Lower leg skin (tissue), 4 donors: ENCODE data around the gene INIP. TPM values are rescaled to one million over a fixed set of nuclear protein-coding genes. Genes with fewer than 3 reads are reported as not detected.

Source experiments
- DNase-seq, 2 donors: peaks; one replicate each; pipeline ENCODE4 v3.0.0-alpha.2; 2019; ENCODE audit warnings: low spot score in 2 of 2
- H3K4me3 ChIP-seq: fragments of 200-600 bp; sonication (generic); 2 replicates; pipeline ENCODE4 v1.5.1; 2017; ENCODE audit warnings: mild to moderate bottlenecking, low read depth; ENCODE audit not compliant: poor library complexity, severe bottlenecking
- CTCF ChIP-seq, 3 donors: fragments of 450-650 bp; IDR thresholded peaks; one replicate each; pipeline ENCODE4 v1.5.1; 2016; ENCODE audit warnings: antibody characterized with exemption in 3 of 3, mild to moderate bottlenecking in 3 of 3, moderate library complexity in 2 of 3
- POLR2A ChIP-seq, 2 donors: fragments of 450-650 bp; IDR thresholded peaks; one replicate each; pipeline ENCODE4 v1.6.1; 2016 to 2017; ENCODE audit warnings: antibody characterized with exemption in 2 of 2, mild to moderate bottlenecking in 1 of 2, moderate library complexity in 1 of 2
- WGBS, 2 donors: methylation state at CpG; one replicate each; pipeline ENCODE4 v1.1.5; 2018; 5-methylcytosine and 5-hydroxymethylcytosine counted together
- intact Hi-C: fragments of 100-400 bp; cut with DNase I; formaldehyde crosslinking; loops from one replicate; pipeline ENCODE4 v1.15.0; 2023; ENCODE audit warnings: low total_unique reads
- total RNA-seq, 4 donors: library from RNA; depleted of rRNA; stranded (reverse); fragments of >200 nt; gene quantifications; one replicate each; pipeline ENCODE4 v1.1.0, GENCODE V29; 2016

INIP gene
- total RNA-seq, 4 donors from 2014 or later: 12.5 to 20.0 (median 16.6) TPM

DNA sequence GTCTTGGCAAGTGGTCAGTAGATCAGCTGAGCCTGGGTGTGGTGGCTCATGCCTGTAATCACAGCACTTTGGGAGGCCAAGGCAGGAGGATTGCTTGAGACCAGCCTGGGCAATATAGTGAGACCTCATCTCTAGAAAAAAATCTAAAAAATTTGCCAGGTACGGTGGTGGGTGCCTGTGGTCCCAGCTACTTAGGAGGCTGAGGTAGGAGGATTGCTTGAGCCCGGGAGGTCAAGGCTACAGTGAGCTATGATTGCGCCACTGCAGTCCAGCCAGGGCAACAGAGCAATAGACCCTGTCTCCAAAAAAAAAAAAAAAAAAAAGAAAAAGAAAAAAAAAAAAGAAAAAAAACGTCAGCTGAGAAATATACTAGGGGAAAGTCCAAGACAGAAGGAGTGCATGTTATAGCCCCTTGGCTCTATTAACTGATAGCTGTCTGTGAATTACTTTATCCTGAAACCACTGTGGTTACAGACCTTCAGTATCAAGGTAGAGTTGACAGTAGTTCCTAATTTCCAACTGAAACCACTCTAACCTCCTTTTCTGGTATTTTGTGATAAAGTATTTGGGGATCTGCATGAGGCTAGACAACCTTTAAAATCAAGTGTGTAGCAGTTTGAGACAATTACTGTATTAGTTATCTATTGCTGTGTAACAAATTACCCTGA, 2.3 kb upstream of the INIP start:
- no peak overlapping the region for H3K4me3 ChIP-seq
- intact Hi-C loops: no loop called here
- 81 to 83% methylated on average over 4 of the region's 4 CpGs for WGBS, 2 donors
- TF ChIP-seq CTCF (IDR thresholded peaks at IDR 0.05) (no peak), POLR2A (IDR thresholded peaks at IDR 0.05) (no peak)
- DNase-seq: no peak

DNA sequence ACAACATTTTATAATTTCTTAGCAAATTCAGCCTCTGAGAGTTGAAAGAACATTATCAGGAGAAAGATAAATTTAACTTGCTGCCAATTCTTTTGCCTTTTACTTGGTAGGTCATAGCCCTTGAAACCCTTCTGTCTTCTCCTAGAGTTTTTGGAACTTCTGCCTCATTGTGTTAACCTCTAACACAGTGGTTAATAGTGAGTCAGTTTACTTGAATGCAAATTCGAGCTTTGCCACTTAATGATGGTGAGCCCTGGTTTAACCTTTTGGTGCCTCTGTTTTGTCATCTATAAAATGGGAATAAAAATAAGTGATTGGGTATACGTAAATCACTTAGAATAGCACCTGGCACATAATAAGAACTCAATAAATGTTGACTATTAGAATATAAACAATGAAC, 1.8 kb upstream of the INIP start:
- no peak for TF ChIP-seq POLR2A (IDR thresholded peaks at IDR 0.05)
- no peak for TF ChIP-seq CTCF (IDR thresholded peaks at IDR 0.05)
- WGBS, 2 donors: 68 to 69% methylated on average over 2 of the region's 2 CpGs
- intact Hi-C loops: no loop called here
- H3K4me3 ChIP-seq: no peak overlapping the region
- no peak for DNase-seq

GRCh38 chr9:112719241-112719691, 1.3 kb upstream of the INIP start:
- 64 to 65% methylated on average over 1 of the region's 1 CpG for WGBS, 2 donors
- no peak overlapping the region for H3K4me3 ChIP-seq
- no peak for TF ChIP-seq POLR2A (IDR thresholded peaks at IDR 0.05)
- DNase-seq: no peak
- intact Hi-C loops: no loop called here

DNA sequence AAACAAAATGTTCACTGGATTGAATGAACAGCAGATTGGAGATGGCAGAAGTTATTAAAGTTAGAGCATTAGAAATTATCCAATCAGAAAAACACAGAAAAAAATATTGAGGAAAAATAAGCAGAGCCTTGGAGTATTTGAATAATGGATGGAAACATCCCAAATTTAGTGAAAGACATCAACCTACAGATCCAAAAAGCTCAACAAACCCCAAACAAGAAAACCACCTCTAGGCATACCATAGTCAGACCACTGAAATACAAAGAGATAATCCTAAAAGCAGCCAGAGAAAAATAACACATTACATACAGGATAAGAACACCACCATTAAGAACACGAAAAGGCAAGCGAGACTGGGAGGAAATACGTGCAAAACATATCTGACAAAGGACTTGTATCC, 5.2 kb downstream of the INIP start:
- H3K4me3 ChIP-seq: no peak overlapping the region
- no peak for DNase-seq
- TF ChIP-seq CTCF (IDR thresholded peaks at IDR 0.05) (no peak), POLR2A (IDR thresholded peaks at IDR 0.05) (no peak)
- intact Hi-C loops: no loop called here
- WGBS, 2 donors: 97 to 98% methylated on average over 3 of the region's 3 CpGs

- intact Hi-C loops: no loop called here
- DNase-seq: no peak
- no peak overlapping the region for H3K4me3 ChIP-seq
- TF ChIP-seq POLR2A (IDR thresholded peaks at IDR 0.05) (no peak), CTCF (IDR thresholded peaks at IDR 0.05) (no peak)
- 79 to 80% methylated on average over 7 of the region's 7 CpGs for WGBS, 2 donors
Observed at GRCh38 chr9:112711050-112711689, 6.7 kb downstream of the INIP start.

- 39 to 53% methylated on average over 6 of the region's 6 CpGs for WGBS, 2 donors
- H3K4me3 ChIP-seq: no peak overlapping the region
- DNase-seq: no peak
- TF ChIP-seq POLR2A (IDR thresholded peaks at IDR 0.05) (no peak), CTCF (IDR thresholded peaks at IDR 0.05) (no peak)
- intact Hi-C loops: no loop called here
Observed at GRCh38 chr9:112705768-112706427, 12.0 kb downstream of the INIP start.
